ENCODE results near the gene FAM219B. TPM values are rescaled to one million over a fixed set of nuclear protein-coding genes. Genes with fewer than 3 reads are reported as not detected.
A peak's percentile ranks its signal among the peaks of the same experiment; 100 is the strongest.

FAM219B gene
- polyA plus RNA-seq, 4 donors = 12.7 to 41.3 (median 21.6) TPM

DNA sequence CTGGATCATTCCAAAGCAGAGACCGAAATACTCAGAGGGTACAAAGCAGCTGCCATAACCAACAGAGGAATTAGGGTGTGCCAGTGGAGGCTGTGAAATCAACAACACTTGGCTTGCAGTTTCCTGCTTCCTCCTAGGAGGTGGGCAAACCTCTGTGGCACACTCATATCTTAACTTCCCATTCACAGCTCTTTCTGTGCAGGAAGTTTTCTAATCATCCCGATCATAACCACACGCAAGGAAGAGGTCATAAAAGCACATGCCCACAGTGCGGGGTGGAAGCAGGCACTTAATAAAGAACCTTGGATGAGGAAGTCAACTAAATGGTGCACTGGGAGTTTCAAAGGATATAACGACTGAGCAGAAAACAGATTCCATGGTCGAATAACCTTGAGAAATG lies 38.6 kb downstream of the FAM219B start:
- H3K9me3 ChIP-seq (ENCODE audit: control insufficient read depth in 2 of 2, insufficient read depth in 1 of 2, low read depth in 1 of 2, low read length in 1 of 2) = no peaks in the 10 kb centered on the region
- FAIRE-seq = no peak
- peak overlapping the region; percentile 73 to 93 (median 77) for H3K27ac ChIP-seq (ENCODE audit: low read depth in 1 of 3, low read length in 2 of 3)
- DNase-seq = peak; percentile 59 to 94
- no peaks in the 10 kb centered on the region for H3K27me3 ChIP-seq (ENCODE audit: control insufficient read depth in 3 of 3, insufficient read depth in 3 of 3, low read length in 3 of 3)
- WGBS, 3 donors = 10 to 36% (median 26%) methylated on average over 6 of the region's 6 CpGs
- H3K4me1 ChIP-seq (ENCODE audit: control insufficient read depth in 3 of 3, insufficient read depth in 2 of 3, low read depth in 1 of 3, low read length in 2 of 3) = peaks cover 14 to 76% (median 20%) of the 10 kb centered on the region in 3 donors
- H3K4me3 ChIP-seq (ENCODE audit: low read depth in 1 of 3, low read length in 3 of 3) = no peak overlapping the region
- peaks cover 0 to 25% (median 0%) of the 10 kb centered on the region in 3 donors for H3K36me3 ChIP-seq (ENCODE audit: control insufficient read depth in 3 of 3, insufficient read depth in 2 of 3, low read depth in 1 of 3, low read length in 3 of 3)

DNA sequence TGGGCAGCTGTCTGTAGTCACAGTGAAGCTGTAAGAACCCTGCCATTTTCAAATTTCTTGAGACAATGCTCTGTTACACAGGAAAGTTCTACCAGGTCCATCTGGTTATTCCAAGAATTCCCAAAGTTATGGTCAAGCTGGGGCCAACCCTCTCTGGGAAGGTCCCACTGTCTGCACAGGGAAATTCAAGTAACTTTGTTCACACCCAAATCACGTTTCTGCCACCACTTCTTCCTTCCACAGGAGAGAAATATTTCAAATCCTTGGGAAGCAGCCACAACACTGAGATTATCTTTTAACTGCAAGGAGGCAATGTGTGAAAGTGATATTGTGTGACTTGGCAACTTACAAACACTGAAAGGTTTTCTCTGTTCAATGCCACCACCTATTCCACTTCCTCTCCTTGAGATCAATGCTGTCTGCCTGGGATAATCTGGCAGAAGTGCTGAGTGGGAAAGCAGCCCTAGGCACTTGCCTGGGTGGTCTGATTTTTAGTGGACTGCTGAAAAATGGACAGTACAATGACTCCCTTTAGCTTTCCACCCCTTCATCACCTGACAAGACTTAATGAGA lies 39.1 kb downstream of the FAM219B start:
- peaks cover 0 to 25% (median 0%) of the 10 kb centered on the region in 3 donors for H3K36me3 ChIP-seq (ENCODE audit: control insufficient read depth in 3 of 3, insufficient read depth in 2 of 3, low read depth in 1 of 3, low read length in 3 of 3)
- peak overlapping the region; percentile 73 to 93 (median 77) for H3K27ac ChIP-seq (ENCODE audit: low read depth in 1 of 3, low read length in 2 of 3)
- FAIRE-seq (no peak), DNase-seq (no peak)
- H3K4me1 ChIP-seq (ENCODE audit: control insufficient read depth in 3 of 3, insufficient read depth in 2 of 3, low read depth in 1 of 3, low read length in 2 of 3) = peaks cover 14 to 76% (median 20%) of the 10 kb centered on the region in 3 donors
- no peak overlapping the region for H3K4me3 ChIP-seq (ENCODE audit: low read depth in 1 of 3, low read length in 3 of 3)
- H3K27me3 ChIP-seq (ENCODE audit: control insufficient read depth in 3 of 3, insufficient read depth in 3 of 3, low read length in 3 of 3) = no peaks in the 10 kb centered on the region
- WGBS, 3 donors = 3 to 37% (median 19%) methylated on average over 1 of the region's 1 CpG
- no peaks in the 10 kb centered on the region for H3K9me3 ChIP-seq (ENCODE audit: control insufficient read depth in 2 of 2, insufficient read depth in 1 of 2, low read depth in 1 of 2, low read length in 1 of 2)

DNA sequence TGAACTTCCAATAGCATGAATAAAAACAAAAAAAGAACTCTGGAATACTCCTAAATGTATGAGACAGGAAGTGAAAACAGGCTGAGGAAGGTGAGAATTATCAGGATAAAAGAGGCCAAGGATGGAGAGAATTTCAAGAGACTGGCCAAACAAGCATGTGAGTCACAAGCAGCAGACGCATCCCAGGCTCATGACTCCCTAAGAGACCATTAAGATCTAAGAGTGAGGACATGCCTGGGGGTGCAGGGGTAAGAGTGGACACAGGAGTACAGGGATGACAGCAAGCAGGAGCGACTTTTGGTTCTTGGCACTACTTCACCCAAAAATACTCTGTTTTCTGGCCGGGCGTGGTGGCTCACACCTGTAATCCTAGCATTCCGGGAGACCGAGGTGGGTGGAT lies 40.6 kb downstream of the FAM219B start:
- H3K9me3 ChIP-seq (ENCODE audit: control insufficient read depth in 2 of 2, insufficient read depth in 1 of 2, low read depth in 1 of 2, low read length in 1 of 2) = no peaks in the 10 kb centered on the region
- peak overlapping the region in 2 of 3 donors; percentile 29 to 49 for H3K27ac ChIP-seq (ENCODE audit: low read depth in 1 of 3, low read length in 2 of 3)
- peaks cover 0 to 27% (median 0%) of the 10 kb centered on the region in 3 donors for H3K36me3 ChIP-seq (ENCODE audit: control insufficient read depth in 3 of 3, insufficient read depth in 2 of 3, low read depth in 1 of 3, low read length in 3 of 3)
- H3K4me1 ChIP-seq (ENCODE audit: control insufficient read depth in 3 of 3, insufficient read depth in 2 of 3, low read depth in 1 of 3, low read length in 2 of 3) = peaks cover 14 to 72% (median 19%) of the 10 kb centered on the region in 3 donors
- no peak for FAIRE-seq
- DNase-seq = peak in 1 of 2 donors; percentile 46
- no peaks in the 10 kb centered on the region for H3K27me3 ChIP-seq (ENCODE audit: control insufficient read depth in 3 of 3, insufficient read depth in 3 of 3, low read length in 3 of 3)
- no peak overlapping the region for H3K4me3 ChIP-seq (ENCODE audit: low read depth in 1 of 3, low read length in 3 of 3)
- 29 to 59% (median 58%) methylated on average over 6 of the region's 6 CpGs for WGBS, 3 donors

DNA sequence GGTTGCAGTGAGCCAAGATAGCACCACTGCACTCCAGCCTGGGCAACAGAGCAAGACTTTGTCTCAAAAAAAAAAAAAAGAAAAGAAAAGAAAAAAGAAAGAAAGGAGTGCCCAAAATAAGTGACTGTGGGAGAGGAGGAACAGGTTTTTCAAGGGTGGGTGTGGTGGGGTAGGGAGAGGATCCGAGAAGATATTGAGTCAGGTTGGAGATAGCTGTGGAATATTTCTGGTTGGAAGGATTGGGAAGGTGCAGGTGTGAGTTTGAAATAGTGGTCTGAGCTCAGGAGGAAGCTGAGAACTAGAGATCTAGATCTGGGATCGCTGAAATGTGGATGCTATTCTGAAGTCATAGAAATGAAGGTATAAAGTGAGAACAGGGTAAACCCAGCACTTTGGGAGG lies 41.3 kb downstream of the FAM219B start:
- Histone ChIP-seq H3K27ac (ENCODE audit: low read depth in 1 of 3, low read length in 2 of 3) (peak overlapping the region in 2 of 3 donors; percentile 7 to 30), H3K4me1 (ENCODE audit: control insufficient read depth in 3 of 3, insufficient read depth in 2 of 3, low read depth in 1 of 3, low read length in 2 of 3) (peaks cover 11 to 64% (median 17%) of the 10 kb centered on the region in 3 donors), H3K9me3 (ENCODE audit: control insufficient read depth in 2 of 2, insufficient read depth in 1 of 2, low read depth in 1 of 2, low read length in 1 of 2) (no peaks in the 10 kb centered on the region), H3K4me3 (ENCODE audit: low read depth in 1 of 3, low read length in 3 of 3) (no peak overlapping the region), H3K36me3 (ENCODE audit: control insufficient read depth in 3 of 3, insufficient read depth in 2 of 3, low read depth in 1 of 3, low read length in 3 of 3) (peaks cover 0 to 25% (median 0%) of the 10 kb centered on the region in 3 donors), H3K27me3 (ENCODE audit: control insufficient read depth in 3 of 3, insufficient read depth in 3 of 3, low read length in 3 of 3) (no peaks in the 10 kb centered on the region)
- 23 to 66% (median 53%) methylated on average over 2 of the region's 2 CpGs for WGBS, 3 donors
- no peak for DNase-seq
- FAIRE-seq = no peak

DNA sequence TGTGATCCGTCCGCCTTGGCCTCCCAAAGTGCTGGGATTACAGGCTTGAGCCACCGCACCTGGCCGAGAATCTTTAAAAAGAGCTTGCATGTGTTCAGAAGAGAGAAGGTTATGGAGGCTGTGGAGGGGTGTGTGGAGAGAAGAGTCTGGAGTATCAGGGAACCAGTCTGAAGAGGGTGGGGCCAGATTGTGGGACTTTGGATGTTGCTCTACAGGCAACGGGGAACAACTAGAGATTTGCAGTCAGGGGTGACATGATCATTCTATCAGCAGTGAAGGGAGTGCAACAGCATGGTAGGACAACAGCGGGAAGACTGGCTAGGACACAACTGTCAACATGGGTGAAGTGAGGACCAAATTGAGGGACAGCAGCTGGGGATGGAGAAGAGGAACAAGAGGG lies 42.4 kb downstream of the FAM219B start:
- 34 to 74% (median 59%) methylated on average over 6 of the region's 6 CpGs for WGBS, 3 donors
- Histone ChIP-seq H3K4me3 (ENCODE audit: low read depth in 1 of 3, low read length in 3 of 3) (no peak overlapping the region), H3K27ac (ENCODE audit: low read depth in 1 of 3, low read length in 2 of 3) (peak overlapping the region; percentile 47 to 81 (median 59)), H3K9me3 (ENCODE audit: control insufficient read depth in 2 of 2, insufficient read depth in 1 of 2, low read depth in 1 of 2, low read length in 1 of 2) (no peaks in the 10 kb centered on the region), H3K36me3 (ENCODE audit: control insufficient read depth in 3 of 3, insufficient read depth in 2 of 3, low read depth in 1 of 3, low read length in 3 of 3) (peaks cover 0 to 25% (median 0%) of the 10 kb centered on the region in 3 donors), H3K27me3 (ENCODE audit: control insufficient read depth in 3 of 3, insufficient read depth in 3 of 3, low read length in 3 of 3) (no peaks in the 10 kb centered on the region), H3K4me1 (ENCODE audit: control insufficient read depth in 3 of 3, insufficient read depth in 2 of 3, low read depth in 1 of 3, low read length in 2 of 3) (peaks cover 12 to 55% (median 15%) of the 10 kb centered on the region in 3 donors)
- DNase-seq = peak; percentile 63 to 86
- no peak for FAIRE-seq

DNA sequence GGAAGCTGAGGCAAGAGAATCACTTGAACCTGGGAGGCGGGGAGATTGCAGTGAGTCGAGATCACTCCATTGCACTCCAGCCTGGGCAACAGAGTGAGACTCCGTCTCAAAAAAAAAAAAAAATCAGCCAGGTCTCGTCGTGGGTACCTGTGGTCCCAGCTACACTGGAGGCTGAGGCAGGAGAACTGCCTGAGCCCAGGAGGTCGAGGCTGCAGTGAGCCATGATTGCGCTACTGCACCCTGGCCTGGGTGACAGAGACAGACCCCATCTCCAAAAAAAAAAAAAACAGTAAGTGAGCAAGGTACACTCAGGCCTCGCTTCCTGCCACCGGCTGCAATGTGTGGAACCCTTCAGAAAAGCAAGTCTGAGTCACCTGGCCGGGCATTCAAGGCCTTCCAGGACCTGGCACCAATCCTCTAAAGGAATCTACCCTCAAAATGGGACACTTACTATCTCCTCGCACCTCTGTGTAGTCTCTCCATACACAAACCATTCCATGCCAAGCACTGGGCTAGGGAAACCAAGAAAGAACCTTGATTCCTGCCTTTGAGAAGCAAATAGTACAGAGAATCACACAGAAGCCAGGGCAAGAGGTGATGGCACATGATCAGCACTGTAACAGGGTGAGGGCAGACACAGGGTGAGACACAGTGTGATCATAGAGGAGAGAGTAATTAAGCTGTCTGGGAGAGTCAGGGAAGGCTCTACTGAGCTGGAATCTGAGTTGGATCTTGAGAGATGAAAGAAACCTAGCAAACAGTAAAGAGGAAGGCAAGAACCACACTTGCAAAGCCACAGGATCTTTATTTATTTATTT lies 43.2 kb downstream of the FAM219B start:
- H3K9me3 ChIP-seq (ENCODE audit: control insufficient read depth in 2 of 2, insufficient read depth in 1 of 2, low read depth in 1 of 2, low read length in 1 of 2) = no peaks in the 10 kb centered on the region
- WGBS, 3 donors = 54 to 71% (median 57%) methylated on average over 11 of the region's 11 CpGs
- no peaks in the 10 kb centered on the region for H3K27me3 ChIP-seq (ENCODE audit: control insufficient read depth in 3 of 3, insufficient read depth in 3 of 3, low read length in 3 of 3)
- peaks cover 9 to 51% (median 12%) of the 10 kb centered on the region in 3 donors for H3K4me1 ChIP-seq (ENCODE audit: control insufficient read depth in 3 of 3, insufficient read depth in 2 of 3, low read depth in 1 of 3, low read length in 2 of 3)
- FAIRE-seq (no peak), DNase-seq (peak in 1 of 2 donors; percentile 48)
- no peak overlapping the region for H3K4me3 ChIP-seq (ENCODE audit: low read depth in 1 of 3, low read length in 3 of 3)
- peak overlapping the region; percentile 26 to 61 (median 60) for H3K27ac ChIP-seq (ENCODE audit: low read depth in 1 of 3, low read length in 2 of 3)
- peaks cover 0 to 25% (median 0%) of the 10 kb centered on the region in 3 donors for H3K36me3 ChIP-seq (ENCODE audit: control insufficient read depth in 3 of 3, insufficient read depth in 2 of 3, low read depth in 1 of 3, low read length in 3 of 3)

DNA sequence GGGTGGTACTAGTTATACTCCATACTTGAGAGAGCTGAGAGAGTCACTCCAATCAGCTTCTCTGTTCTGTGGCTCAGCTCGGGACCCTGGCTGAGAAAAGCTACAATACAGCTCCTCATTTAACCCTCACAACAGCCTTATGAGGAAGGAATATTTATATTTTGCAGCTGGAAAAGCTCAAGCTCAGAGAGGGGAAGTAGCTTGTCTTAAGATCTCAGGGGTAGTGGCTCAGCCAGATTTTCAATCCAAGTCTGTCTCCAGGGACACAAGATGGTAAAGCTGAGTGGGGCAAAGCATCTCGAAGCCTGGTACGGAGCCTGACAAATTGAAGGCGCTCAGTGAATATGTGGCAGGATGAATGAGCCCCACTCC lies 48.3 kb downstream of the FAM219B start:
- Histone ChIP-seq H3K4me1 (ENCODE audit: control insufficient read depth in 3 of 3, insufficient read depth in 2 of 3, low read depth in 1 of 3, low read length in 2 of 3) (peaks cover 13 to 27% (median 14%) of the 10 kb centered on the region in 3 donors), H3K27me3 (ENCODE audit: control insufficient read depth in 3 of 3, insufficient read depth in 3 of 3, low read length in 3 of 3) (no peaks in the 10 kb centered on the region), H3K4me3 (ENCODE audit: low read depth in 1 of 3, low read length in 3 of 3) (no peak overlapping the region), H3K9me3 (ENCODE audit: control insufficient read depth in 2 of 2, insufficient read depth in 1 of 2, low read depth in 1 of 2, low read length in 1 of 2) (no peaks in the 10 kb centered on the region), H3K27ac (ENCODE audit: low read depth in 1 of 3, low read length in 2 of 3) (peak overlapping the region in 2 of 3 donors; percentile 4 to 16), H3K36me3 (ENCODE audit: control insufficient read depth in 3 of 3, insufficient read depth in 2 of 3, low read depth in 1 of 3, low read length in 3 of 3) (peaks cover 5 to 48% (median 5%) of the 10 kb centered on the region in 3 donors)
- WGBS, 3 donors = 68 to 87% (median 82%) methylated on average over 4 of the region's 4 CpGs
- DNase-seq (no peak), FAIRE-seq (no peak)

DNA sequence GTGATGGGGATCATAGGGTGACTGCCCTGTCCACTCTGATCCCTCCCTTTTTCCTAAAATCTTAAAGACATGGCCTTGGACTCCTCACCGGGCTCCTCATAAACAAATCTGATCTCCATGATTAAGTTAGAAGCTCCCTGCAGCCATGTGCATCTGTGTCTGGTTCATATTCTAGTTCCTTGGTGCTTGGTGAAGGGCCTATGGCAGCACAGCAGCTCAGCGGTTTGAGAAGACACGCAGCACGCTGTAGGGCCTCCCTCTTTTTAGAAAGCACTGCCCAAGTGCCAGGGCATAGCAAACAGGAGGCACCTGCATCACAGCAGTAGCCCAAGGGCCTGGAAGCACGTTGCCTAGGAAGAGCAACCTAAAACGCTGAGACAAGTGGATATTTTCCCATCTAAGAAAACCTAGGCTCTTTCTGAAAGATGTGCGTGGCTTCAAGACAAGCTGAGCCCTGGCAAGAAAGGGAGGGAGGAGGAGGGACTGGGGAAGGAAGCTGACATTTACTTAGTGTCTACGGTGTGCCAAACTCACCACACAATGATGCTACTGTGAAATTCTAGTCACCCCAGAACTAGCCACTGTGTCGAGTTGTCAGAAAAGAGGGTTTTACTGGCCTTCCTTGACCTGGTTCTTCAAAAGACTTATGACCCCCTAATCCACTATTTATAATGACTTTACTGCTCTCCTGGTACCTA lies 48.8 kb downstream of the FAM219B start:
- FAIRE-seq = no peak

More for the DNA sequence above, 48.8 kb downstream of the FAM219B start:
- DNase-seq = no peak
- Histone ChIP-seq H3K36me3 (ENCODE audit: control insufficient read depth in 3 of 3, insufficient read depth in 2 of 3, low read depth in 1 of 3, low read length in 3 of 3) (peaks cover 7 to 51% (median 7%) of the 10 kb centered on the region in 3 donors), H3K27me3 (ENCODE audit: control insufficient read depth in 3 of 3, insufficient read depth in 3 of 3, low read length in 3 of 3) (no peaks in the 10 kb centered on the region), H3K27ac (ENCODE audit: low read depth in 1 of 3, low read length in 2 of 3) (peak overlapping the region; percentile 5 to 71 (median 21)), H3K9me3 (ENCODE audit: control insufficient read depth in 2 of 2, insufficient read depth in 1 of 2, low read depth in 1 of 2, low read length in 1 of 2) (no peaks in the 10 kb centered on the region), H3K4me1 (ENCODE audit: control insufficient read depth in 3 of 3, insufficient read depth in 2 of 3, low read depth in 1 of 3, low read length in 2 of 3) (peaks cover 13 to 31% (median 14%) of the 10 kb centered on the region in 3 donors), H3K4me3 (ENCODE audit: low read depth in 1 of 3, low read length in 3 of 3) (no peak overlapping the region)
- 53 to 59% (median 55%) methylated on average over 9 of the region's 9 CpGs for WGBS, 3 donors
